RWPE2 (cell line): ENCODE measurements around the gene F2RL1.
"Not testable (repeated sequence)": the region's sequence is repeated elsewhere in the genome, so short reads cannot be mapped to it uniquely, and the experiment has no call there.

Source experiments
- ATAC-seq: fragments of 200-7000 bp; cut with Tn5 transposase; 3 replicates; pipeline ENCODE4 v1.9.1; 2021; ENCODE audit warnings: low read depth
- DNase-seq: peaks from one replicate; pipeline ENCODE4 v3.0.0-alpha.2; 2020; ENCODE audit warnings: low spot score
- H3K27ac ChIP-seq: fragments of 450-650 bp; 2 replicates; pipeline ENCODE4 v1.5.1; 2017; ENCODE audit warnings: mild to moderate bottlenecking; ENCODE audit not compliant: poor library complexity, severe bottlenecking
- H3K27me3 ChIP-seq: fragments of 250-450 bp; sonication (Bioruptor Pico); 2 replicates; pipeline ENCODE4 v1.5.1; 2021; ENCODE audit warnings: mild to moderate bottlenecking, moderate library complexity; ENCODE audit not compliant: insufficient read depth, poor library complexity, severe bottlenecking
- H3K36me3 ChIP-seq: fragments of 250-450 bp; sonication (Bioruptor Pico); 2 replicates; pipeline ENCODE4 v1.5.1; 2020; ENCODE audit warnings: low read depth, mild to moderate bottlenecking, moderate library complexity
- H3K4me1 ChIP-seq: fragments of 250-450 bp; sonication (Bioruptor Pico); 2 replicates; pipeline ENCODE4 v1.5.1; 2021; ENCODE audit warnings: mild to moderate bottlenecking, moderate library complexity; ENCODE audit not compliant: insufficient read depth, poor library complexity, severe bottlenecking
- H3K4me3 ChIP-seq: fragments of 250-450 bp; sonication (Bioruptor Pico); 2 replicates; pipeline ENCODE4 v1.5.1; 2021; ENCODE audit warnings: mild to moderate bottlenecking, moderate library complexity; ENCODE audit not compliant: severe bottlenecking
- H3K9me3 ChIP-seq: fragments of 250-450 bp; sonication (Bioruptor Pico); 2 replicates; pipeline ENCODE4 v1.5.1; 2021; ENCODE audit warnings: mild to moderate bottlenecking, moderate library complexity; ENCODE audit not compliant: severe bottlenecking
- TF ChIP-seq, protein P1 (sequence below): fragments of 450-650 bp; IDR thresholded peaks from one replicate; pipeline ENCODE4 v1.5.1; 2017; ENCODE audit warnings: mild to moderate bottlenecking, moderate library complexity; ENCODE audit not compliant: poor library complexity, severe bottlenecking

The F2RL1 gene

GRCh38 chr5:76807296-76807695 lies 11.5 kb upstream of the F2RL1 start:
- Histone ChIP-seq H3K36me3 (no peaks in the 10 kb centered on the region), H3K4me3 (no peak overlapping the region), H3K4me1 (peaks cover 33% of the 10 kb centered on the region), H3K27me3 (no peaks in the 10 kb centered on the region), H3K9me3 (no peaks in the 10 kb centered on the region), H3K27ac (peak overlapping the region; percentile 66)
- TF ChIP-seq, protein P1, sequence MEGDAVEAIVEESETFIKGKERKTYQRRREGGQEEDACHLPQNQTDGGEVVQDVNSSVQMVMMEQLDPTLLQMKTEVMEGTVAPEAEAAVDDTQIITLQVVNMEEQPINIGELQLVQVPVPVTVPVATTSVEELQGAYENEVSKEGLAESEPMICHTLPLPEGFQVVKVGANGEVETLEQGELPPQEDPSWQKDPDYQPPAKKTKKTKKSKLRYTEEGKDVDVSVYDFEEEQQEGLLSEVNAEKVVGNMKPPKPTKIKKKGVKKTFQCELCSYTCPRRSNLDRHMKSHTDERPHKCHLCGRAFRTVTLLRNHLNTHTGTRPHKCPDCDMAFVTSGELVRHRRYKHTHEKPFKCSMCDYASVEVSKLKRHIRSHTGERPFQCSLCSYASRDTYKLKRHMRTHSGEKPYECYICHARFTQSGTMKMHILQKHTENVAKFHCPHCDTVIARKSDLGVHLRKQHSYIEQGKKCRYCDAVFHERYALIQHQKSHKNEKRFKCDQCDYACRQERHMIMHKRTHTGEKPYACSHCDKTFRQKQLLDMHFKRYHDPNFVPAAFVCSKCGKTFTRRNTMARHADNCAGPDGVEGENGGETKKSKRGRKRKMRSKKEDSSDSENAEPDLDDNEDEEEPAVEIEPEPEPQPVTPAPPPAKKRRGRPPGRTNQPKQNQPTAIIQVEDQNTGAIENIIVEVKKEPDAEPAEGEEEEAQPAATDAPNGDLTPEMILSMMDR: no peak
- no peak for DNase-seq
- peak; percentile 57 for ATAC-seq

DNA sequence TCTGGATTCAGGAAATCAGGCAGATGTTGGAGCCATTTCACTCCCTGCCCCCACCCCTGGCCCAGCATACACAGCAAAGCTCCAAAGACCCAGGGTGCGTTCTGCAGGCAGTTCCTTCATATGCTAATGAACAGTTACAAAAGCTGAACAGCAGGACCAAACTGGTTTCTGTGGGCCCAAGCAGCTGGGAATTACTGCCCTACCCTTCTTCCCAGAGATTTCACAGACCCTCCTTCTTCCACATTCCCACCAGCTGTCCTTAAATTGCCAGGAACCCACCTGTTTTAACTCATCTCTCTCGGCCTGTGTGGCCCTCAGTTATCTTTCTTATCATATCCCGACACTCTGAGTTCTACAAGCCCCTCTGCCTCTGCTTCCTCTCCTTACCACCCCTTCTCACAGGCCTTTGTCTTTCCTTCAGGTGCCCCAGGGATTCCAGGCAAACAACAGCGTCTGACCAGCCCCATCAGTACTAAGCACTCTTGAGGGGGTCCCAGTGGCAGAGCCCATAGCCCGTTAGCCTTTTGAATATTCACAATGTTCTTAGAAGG lies 10.6 kb upstream of the F2RL1 start:
- Histone ChIP-seq H3K4me1 (peaks cover 33% of the 10 kb centered on the region), H3K9me3 (no peaks in the 10 kb centered on the region), H3K27me3 (no peaks in the 10 kb centered on the region), H3K4me3 (no peak overlapping the region), H3K36me3 (no peaks in the 10 kb centered on the region), H3K27ac (peak overlapping the region; percentile 66)
- DNase-seq: no peak
- TF ChIP-seq, protein P1: no peak
- no peak for ATAC-seq

GRCh38 chr5:76809141-76809540 lies 9.7 kb upstream of the F2RL1 start:
- Histone ChIP-seq H3K4me1 (peaks cover 41% of the 10 kb centered on the region), H3K9me3 (no peaks in the 10 kb centered on the region), H3K4me3 (no peak overlapping the region), H3K27me3 (no peaks in the 10 kb centered on the region), H3K27ac (no peak overlapping the region), H3K36me3 (no peaks in the 10 kb centered on the region)
- TF ChIP-seq, protein P1: no peak
- no peak for ATAC-seq
- DNase-seq: no peak

GRCh38 chr5:76810236-76810635 lies 8.6 kb upstream of the F2RL1 start:
- no peak for DNase-seq
- H3K27ac ChIP-seq: peak overlapping the region; percentile 72
- H3K27me3 ChIP-seq: no peaks in the 10 kb centered on the region
- H3K4me1 ChIP-seq: peaks cover 46% of the 10 kb centered on the region
- TF ChIP-seq, protein P1: no peak
- no peak overlapping the region for H3K4me3 ChIP-seq
- H3K9me3 ChIP-seq: no peaks in the 10 kb centered on the region
- ATAC-seq: no peak
- H3K36me3 ChIP-seq: no peaks in the 10 kb centered on the region

DNA sequence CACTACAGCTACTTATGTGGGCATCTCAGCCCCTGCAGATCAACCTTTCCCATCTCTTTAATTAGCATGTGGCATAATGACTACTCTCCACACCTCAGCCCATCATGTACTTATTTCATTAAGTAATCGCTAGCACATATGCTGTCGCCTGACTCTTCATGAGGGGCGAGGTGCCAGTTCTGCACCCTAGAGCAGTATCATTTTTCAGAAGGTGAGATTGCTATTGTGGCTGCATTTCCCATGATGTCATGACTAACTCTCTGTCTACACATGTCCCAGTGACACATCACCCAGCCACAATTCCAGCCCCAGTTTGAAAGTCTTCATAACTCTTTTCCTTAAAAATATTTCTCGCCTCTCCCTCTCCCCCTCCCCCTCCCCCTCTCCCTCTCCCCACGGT lies 7.6 kb upstream of the F2RL1 start:
- Histone ChIP-seq H3K9me3 (no peaks in the 10 kb centered on the region), H3K4me3 (no peak overlapping the region), H3K36me3 (no peaks in the 10 kb centered on the region), H3K27ac (peak overlapping the region; percentile 72), H3K4me1 (peaks cover 43% of the 10 kb centered on the region), H3K27me3 (no peaks in the 10 kb centered on the region)
- TF ChIP-seq, protein P1: no peak
- ATAC-seq: peak; percentile 71
- peak; percentile 80 for DNase-seq

GRCh38 chr5:76812209-76812608 lies 6.6 kb upstream of the F2RL1 start:
- peak overlapping the region; percentile 72 for H3K27ac ChIP-seq
- H3K4me3 ChIP-seq, ATAC-seq, H3K9me3 ChIP-seq, H3K27me3 ChIP-seq, DNase-seq, H3K36me3 ChIP-seq: not testable (repeated sequence)
- peaks cover 44% of the 10 kb centered on the region for H3K4me1 ChIP-seq
